HepG2 (cell line): ENCODE results near the gene HLF. TPM values are rescaled to one million over a fixed set of nuclear protein-coding genes. Genes with fewer than 3 reads are reported as not detected.

Source experiments
- CREM ChIP-seq, 2 experiments: sonication (generic) in 1 of 2; formaldehyde crosslinking in 1 of 2; IDR thresholded peaks; 2 replicates each; pipeline versions ENCODE4 v1.4.0 to v1.6.1; 2016 to 2020; ENCODE audit warnings: antibody characterized with exemption in 1 of 2, mild to moderate bottlenecking in 1 of 2, missing genetic modification reagents in 1 of 2
- DNMT3B ChIP-seq: conservative IDR thresholded peaks from 2 replicates; pipeline ENCODE4 v1.6.1; 2016; ENCODE audit warnings: missing biosample characterization, control low read depth
- FLYWCH1 ChIP-seq: sonication (generic); formaldehyde crosslinking; IDR thresholded peaks from 2 replicates; pipeline ENCODE4 v1.8.1; 2023; ENCODE audit warnings: mild to moderate bottlenecking, missing genetic modification reagents
- NFYC ChIP-seq: IDR thresholded peaks from 2 replicates; pipeline ENCODE4 v1.6.1; 2016; ENCODE audit warnings: missing genetic modification reagents, missing compliant biosample characterization
- NRL ChIP-seq: sonication (generic); formaldehyde crosslinking; IDR thresholded peaks from 2 replicates; pipeline ENCODE4 v1.5.0; 2020; ENCODE audit warnings: missing genetic modification reagents, mild to moderate bottlenecking, moderate library complexity, borderline replicate concordance
- RARA ChIP-seq: IDR thresholded peaks from 2 replicates; pipeline ENCODE4 v1.6.1; 2016; ENCODE audit warnings: missing genetic modification reagents, missing compliant biosample characterization
- RFX3 ChIP-seq: IDR thresholded peaks from 2 replicates; pipeline ENCODE4 v1.6.1; 2016; ENCODE audit warnings: missing biosample characterization, missing genetic modification reagents
- RORA ChIP-seq: sonication (generic); formaldehyde crosslinking; IDR thresholded peaks from 2 replicates; pipeline ENCODE4 v1.5.0; 2020; ENCODE audit warnings: mild to moderate bottlenecking, missing genetic modification reagents, moderate library complexity
- SIN3B ChIP-seq: fragments of 150-350 bp; IDR thresholded peaks from 2 replicates; pipeline ENCODE4 v1.6.1; 2014; ENCODE audit warnings: low read length
- TGIF2 ChIP-seq: IDR thresholded peaks from 2 replicates; pipeline ENCODE4 v1.6.1; 2016; ENCODE audit warnings: control low read depth, missing compliant biosample characterization
- ZKSCAN5 ChIP-seq: sonication (generic); formaldehyde crosslinking; IDR thresholded peaks from 2 replicates; pipeline ENCODE4 v1.5.1; 2020; ENCODE audit warnings: mild to moderate bottlenecking, missing genetic modification reagents
- ZNF160 ChIP-seq: sonication (generic); formaldehyde crosslinking; IDR thresholded peaks from 2 replicates; pipeline ENCODE4 v1.8.0; 2022; ENCODE audit warnings: mild to moderate bottlenecking, inconsistent platforms, missing genetic modification reagents
- ZNF20 ChIP-seq: sonication (generic); formaldehyde crosslinking; IDR thresholded peaks from 2 replicates; pipeline ENCODE4 v1.4.0; 2020; ENCODE audit warnings: mild to moderate bottlenecking, moderate library complexity, missing genetic modification reagents
- ZNF274 ChIP-seq: sonication (generic); formaldehyde crosslinking; IDR thresholded peaks from 2 replicates; pipeline ENCODE4 v1.5.1; 2020; ENCODE audit warnings: mild to moderate bottlenecking, missing genetic modification reagents
- ZNF44 ChIP-seq: sonication (generic); formaldehyde crosslinking; IDR thresholded peaks from 2 replicates; pipeline ENCODE4 v1.5.1; 2020; ENCODE audit warnings: mild to moderate bottlenecking, missing genetic modification reagents
- ZNF572 ChIP-seq: sonication (generic); formaldehyde crosslinking; IDR thresholded peaks from 2 replicates; pipeline ENCODE4 v1.5.1; 2020; ENCODE audit warnings: mild to moderate bottlenecking, missing genetic modification reagents
- ZNF768 ChIP-seq: sonication (generic); formaldehyde crosslinking; IDR thresholded peaks from 2 replicates; pipeline ENCODE4 v1.4.0; 2020; ENCODE audit warnings: missing genetic modification reagents
- polyA plus RNA-seq, 8 experiments: library from polyadenylated mRNA; depleted of rRNA in 3 of 8; stranded (reverse) in 7 of 8; unstranded in 1 of 8; fragments of >200 nt; fragmentation: Illumina TruSeq in 4 of 8; extraction: Trizol in 4 of 8; gene quantifications; 2 replicates each; pipeline versions ENCODE4 v1.2.1 to v1.2.3, GENCODE V29; 2011 to 2016; ENCODE audit warnings: low read depth in 4 of 8, missing spikeins in 1 of 8, mixed read lengths in 1 of 8; ENCODE audit not compliant: insufficient read depth in 1 of 8
- total RNA-seq, 5 experiments: library from RNA; depleted of rRNA; stranded (reverse); fragments of >200 nt; fragmentation: Illumina TruSeq; extraction: Trizol; gene quantifications; 2 replicates each; pipeline ENCODE4 v1.2.3, GENCODE V29; 2016; ENCODE audit warnings: low read depth in 1 of 5
- TF ChIP-seq, protein P1 (sequence below): sonication (generic); formaldehyde crosslinking; IDR thresholded peaks from 2 replicates; pipeline ENCODE4 v1.4.0; 2020; ENCODE audit warnings: missing genetic modification reagents, borderline replicate concordance
- TF ChIP-seq, protein P2 (sequence below): fragments of 450-650 bp; IDR thresholded peaks from 2 replicates; pipeline ENCODE4 v1.6.1; 2017
- TF ChIP-seq, protein P3 (sequence below): sonication (generic); formaldehyde crosslinking; IDR thresholded peaks from 2 replicates; pipeline ENCODE4 v1.5.1; 2020; ENCODE audit warnings: mild to moderate bottlenecking, missing genetic modification reagents, borderline replicate concordance

Gene HLF
- total and polyA plus RNA-seq, 2 of the 13 experiments (the other 11 are each of a cell fraction or from before 2014, with no cell fraction given) = 202 to 346 TPM

DNA sequence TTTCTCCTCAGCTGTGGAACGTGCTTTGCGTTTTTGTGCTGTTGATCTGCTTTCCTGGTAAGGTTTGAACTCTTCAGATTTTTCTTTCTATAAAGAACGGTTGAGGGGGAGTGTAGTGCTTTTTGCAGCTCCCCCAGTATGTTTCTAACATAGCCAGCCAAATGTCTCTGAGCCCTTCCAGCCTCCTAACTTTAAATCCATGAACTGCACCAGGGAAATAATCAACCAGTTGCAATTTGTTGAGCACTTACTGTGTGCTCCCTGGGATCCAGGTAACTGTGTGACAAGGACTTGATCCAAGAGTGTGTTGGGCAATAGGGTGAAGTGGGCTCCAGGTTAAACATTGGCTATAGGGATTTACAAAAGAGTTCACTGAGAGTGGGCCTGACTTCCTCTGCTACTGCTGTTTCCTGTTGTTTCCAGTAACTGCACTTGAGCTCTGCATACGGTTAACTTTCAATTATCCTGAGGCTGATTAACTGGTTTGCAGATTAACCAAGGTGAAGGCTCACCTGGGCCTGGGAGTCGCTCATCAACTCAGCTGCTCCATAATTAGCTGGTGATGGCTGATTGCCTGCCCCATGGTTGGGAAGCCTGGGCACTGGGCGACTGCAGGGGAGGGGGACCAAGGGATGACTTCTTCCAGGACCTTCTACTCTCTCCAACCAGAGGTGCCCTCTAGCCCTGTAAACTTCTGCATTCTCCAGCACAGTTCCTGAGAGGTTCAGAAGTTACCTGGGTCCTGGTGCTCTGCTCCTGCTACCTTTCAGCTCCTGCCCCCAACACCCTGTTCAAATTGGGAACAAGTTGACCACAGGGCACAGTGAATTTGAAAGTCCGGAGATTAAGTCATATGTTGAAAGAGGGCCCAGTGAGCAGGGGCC is 19.5 kb downstream of the HLF start (continued):
- TF ChIP-seq ZNF20 (CRISPR knock-in tag) = 0 out of 2 replicates have a peak, but pooled peaks have one; percentile 37
- no peak for TF ChIP-seq FLYWCH1 (CRISPR knock-in tag)
- 0 out of 2 replicates have a peak, but pooled peaks have one; percentile 26 for TF ChIP-seq ZNF572 (CRISPR knock-in tag)
- TF ChIP-seq DNMT3B (CRISPR knock-in tag) = peak; percentile 8; the same call in 1 of the 2 replicates
- TF ChIP-seq, protein P1, sequence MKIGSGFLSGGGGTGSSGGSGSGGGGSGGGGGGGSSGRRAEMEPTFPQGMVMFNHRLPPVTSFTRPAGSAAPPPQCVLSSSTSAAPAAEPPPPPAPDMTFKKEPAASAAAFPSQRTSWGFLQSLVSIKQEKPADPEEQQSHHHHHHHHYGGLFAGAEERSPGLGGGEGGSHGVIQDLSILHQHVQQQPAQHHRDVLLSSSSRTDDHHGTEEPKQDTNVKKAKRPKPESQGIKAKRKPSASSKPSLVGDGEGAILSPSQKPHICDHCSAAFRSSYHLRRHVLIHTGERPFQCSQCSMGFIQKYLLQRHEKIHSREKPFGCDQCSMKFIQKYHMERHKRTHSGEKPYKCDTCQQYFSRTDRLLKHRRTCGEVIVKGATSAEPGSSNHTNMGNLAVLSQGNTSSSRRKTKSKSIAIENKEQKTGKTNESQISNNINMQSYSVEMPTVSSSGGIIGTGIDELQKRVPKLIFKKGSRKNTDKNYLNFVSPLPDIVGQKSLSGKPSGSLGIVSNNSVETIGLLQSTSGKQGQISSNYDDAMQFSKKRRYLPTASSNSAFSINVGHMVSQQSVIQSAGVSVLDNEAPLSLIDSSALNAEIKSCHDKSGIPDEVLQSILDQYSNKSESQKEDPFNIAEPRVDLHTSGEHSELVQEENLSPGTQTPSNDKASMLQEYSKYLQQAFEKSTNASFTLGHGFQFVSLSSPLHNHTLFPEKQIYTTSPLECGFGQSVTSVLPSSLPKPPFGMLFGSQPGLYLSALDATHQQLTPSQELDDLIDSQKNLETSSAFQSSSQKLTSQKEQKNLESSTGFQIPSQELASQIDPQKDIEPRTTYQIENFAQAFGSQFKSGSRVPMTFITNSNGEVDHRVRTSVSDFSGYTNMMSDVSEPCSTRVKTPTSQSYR (CRISPR knock-in tag) = peak; percentile 51; the same call in 1 of the 2 replicates
- TF ChIP-seq, protein P2, sequence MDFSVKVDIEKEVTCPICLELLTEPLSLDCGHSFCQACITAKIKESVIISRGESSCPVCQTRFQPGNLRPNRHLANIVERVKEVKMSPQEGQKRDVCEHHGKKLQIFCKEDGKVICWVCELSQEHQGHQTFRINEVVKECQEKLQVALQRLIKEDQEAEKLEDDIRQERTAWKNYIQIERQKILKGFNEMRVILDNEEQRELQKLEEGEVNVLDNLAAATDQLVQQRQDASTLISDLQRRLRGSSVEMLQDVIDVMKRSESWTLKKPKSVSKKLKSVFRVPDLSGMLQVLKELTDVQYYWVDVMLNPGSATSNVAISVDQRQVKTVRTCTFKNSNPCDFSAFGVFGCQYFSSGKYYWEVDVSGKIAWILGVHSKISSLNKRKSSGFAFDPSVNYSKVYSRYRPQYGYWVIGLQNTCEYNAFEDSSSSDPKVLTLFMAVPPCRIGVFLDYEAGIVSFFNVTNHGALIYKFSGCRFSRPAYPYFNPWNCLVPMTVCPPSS = no peak
- TF ChIP-seq ZNF274 = peak; percentile 13; the same call in 1 of the 2 replicates
- TF ChIP-seq RARA (CRISPR knock-in tag) = peak; percentile 98
- TF ChIP-seq ZKSCAN5 (CRISPR knock-in tag) = no peak
- peak; percentile 89 for TF ChIP-seq TGIF2
- TF ChIP-seq ZNF44 (CRISPR knock-in tag) = no peak
- no peak; the same call in 1 of the 2 replicates for TF ChIP-seq ZNF768 (CRISPR knock-in tag)
- TF ChIP-seq, protein P3, sequence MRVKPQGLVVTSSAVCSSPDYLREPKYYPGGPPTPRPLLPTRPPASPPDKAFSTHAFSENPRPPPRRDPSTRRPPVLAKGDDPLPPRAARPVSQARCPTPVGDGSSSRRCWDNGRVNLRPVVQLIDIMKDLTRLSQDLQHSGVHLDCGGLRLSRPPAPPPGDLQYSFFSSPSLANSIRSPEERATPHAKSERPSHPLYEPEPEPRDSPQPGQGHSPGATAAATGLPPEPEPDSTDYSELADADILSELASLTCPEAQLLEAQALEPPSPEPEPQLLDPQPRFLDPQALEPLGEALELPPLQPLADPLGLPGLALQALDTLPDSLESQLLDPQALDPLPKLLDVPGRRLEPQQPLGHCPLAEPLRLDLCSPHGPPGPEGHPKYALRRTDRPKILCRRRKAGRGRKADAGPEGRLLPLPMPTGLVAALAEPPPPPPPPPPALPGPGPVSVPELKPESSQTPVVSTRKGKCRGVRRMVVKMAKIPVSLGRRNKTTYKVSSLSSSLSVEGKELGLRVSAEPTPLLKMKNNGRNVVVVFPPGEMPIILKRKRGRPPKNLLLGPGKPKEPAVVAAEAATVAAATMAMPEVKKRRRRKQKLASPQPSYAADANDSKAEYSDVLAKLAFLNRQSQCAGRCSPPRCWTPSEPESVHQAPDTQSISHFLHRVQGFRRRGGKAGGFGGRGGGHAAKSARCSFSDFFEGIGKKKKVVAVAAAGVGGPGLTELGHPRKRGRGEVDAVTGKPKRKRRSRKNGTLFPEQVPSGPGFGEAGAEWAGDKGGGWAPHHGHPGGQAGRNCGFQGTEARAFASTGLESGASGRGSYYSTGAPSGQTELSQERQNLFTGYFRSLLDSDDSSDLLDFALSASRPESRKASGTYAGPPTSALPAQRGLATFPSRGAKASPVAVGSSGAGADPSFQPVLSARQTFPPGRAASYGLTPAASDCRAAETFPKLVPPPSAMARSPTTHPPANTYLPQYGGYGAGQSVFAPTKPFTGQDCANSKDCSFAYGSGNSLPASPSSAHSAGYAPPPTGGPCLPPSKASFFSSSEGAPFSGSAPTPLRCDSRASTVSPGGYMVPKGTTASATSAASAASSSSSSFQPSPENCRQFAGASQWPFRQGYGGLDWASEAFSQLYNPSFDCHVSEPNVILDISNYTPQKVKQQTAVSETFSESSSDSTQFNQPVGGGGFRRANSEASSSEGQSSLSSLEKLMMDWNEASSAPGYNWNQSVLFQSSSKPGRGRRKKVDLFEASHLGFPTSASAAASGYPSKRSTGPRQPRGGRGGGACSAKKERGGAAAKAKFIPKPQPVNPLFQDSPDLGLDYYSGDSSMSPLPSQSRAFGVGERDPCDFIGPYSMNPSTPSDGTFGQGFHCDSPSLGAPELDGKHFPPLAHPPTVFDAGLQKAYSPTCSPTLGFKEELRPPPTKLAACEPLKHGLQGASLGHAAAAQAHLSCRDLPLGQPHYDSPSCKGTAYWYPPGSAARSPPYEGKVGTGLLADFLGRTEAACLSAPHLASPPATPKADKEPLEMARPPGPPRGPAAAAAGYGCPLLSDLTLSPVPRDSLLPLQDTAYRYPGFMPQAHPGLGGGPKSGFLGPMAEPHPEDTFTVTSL = peak; percentile 95; the same call in 1 of the 2 replicates
- TF ChIP-seq SIN3B = peak; percentile 55; the same call in 1 of the 2 replicates
- no peak for TF ChIP-seq RFX3 (CRISPR knock-in tag)
- TF ChIP-seq ZNF160 (CRISPR knock-in tag) = peak; percentile 78; the same call in 1 of the 2 replicates
- TF ChIP-seq RORA (CRISPR knock-in tag) = 0 out of 2 replicates have a peak, but pooled peaks have one; percentile 35
- TF ChIP-seq NFYC (CRISPR knock-in tag) = no peak
- TF ChIP-seq NRL (CRISPR knock-in tag) = no peak
- peak; percentile 90 for TF ChIP-seq CREM (IDR thresholded peaks at IDR 0.05)
- TF ChIP-seq CREM (CRISPR knock-in tag; IDR thresholded peaks at IDR 0.05) = no peak
